IPS-11a (cell line): ENCODE measurements around the gene LRRC4C.

ENCODE experiments used
- H3K4me3 ChIP-seq: one replicate; pipeline ENCODE4 v1.5.1; 2013; ENCODE audit warnings: low read depth, low read length, control low read depth

Gene LRRC4C

DNA sequence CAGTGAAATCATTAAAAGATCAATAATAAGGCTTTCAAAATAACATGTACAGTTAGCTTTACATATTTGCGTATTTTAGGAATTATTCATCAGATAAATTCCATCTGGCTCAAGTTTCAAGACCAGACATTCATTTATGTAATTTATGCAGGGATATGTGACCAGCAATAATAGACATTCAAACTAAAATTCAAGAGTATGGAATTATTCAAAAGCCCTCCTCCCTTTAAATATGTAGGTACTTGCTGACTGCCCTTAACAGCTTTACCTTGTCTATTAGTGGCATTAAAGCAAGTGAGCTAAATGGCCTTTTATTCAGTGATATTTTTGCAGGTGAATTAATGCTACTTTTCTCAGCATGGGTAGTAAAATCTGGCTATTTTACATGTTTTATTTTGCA, 126.1 kb downstream of the LRRC4C start:
- no peak overlapping the region for H3K4me3 ChIP-seq

DNA sequence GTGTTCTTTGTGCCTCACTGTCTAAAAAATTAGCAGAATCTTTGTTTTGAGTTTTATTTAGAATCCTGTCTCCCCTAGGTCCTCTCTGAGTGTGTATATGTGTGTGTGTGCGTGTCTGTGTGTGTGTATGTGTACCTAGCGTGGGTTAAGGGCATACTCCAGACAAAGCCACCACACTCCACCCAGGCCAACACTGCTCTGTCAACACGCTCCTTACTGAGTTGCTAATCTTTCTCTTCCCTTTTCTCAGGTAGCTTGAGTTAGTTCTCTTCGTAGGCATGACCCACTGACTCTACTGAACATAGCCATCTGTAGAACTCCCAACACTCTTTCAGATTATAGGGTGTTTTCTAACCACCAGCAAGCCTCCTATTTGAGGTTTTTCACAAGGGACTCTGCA, 131.1 kb downstream of the LRRC4C start:
- no peak overlapping the region for H3K4me3 ChIP-seq

DNA sequence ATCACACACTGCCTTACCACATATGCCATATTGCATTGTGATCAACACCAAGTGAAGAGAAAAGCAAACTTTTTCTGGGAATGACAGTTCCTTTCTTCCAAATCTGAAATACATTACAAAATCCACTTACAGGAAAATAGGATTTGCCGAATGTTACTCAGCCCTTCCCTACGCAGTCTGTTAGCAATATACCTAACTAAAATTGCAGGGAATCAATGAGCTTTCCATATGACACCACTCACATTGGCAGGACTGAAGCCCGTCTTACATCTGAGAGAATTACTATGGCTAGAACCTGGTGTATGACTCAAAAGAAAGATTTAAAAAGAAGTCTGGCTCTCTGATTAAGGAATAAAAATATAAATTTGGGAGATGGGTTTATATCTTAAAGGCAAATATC, 136.0 kb downstream of the LRRC4C start:
- H3K4me3 ChIP-seq = no peak overlapping the region

DNA sequence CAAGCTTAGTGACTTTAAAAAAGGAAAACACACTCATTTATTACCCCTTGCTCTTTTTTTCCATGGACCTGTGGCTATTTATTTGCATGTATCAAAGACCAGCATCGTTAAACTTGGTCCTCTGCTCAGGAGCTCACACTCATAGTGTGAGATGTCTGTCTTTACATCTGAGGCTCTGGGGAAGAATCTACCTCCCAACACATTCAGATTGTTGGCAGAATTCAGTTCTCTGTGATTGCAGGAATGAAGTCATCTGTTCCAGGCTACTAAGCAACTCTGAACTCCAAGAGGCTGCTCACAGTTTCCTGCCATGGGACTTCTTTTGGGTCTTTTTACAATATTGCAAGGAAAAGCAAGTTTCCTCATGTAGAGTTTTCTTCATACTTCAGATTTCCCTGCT, 138.8 kb downstream of the LRRC4C start:
- H3K4me3 ChIP-seq = no peak overlapping the region

- H3K4me3 ChIP-seq = no peak overlapping the region
Measured at GRCh38 chr11:41320238-41320637, 139.2 kb downstream of the LRRC4C start.

DNA sequence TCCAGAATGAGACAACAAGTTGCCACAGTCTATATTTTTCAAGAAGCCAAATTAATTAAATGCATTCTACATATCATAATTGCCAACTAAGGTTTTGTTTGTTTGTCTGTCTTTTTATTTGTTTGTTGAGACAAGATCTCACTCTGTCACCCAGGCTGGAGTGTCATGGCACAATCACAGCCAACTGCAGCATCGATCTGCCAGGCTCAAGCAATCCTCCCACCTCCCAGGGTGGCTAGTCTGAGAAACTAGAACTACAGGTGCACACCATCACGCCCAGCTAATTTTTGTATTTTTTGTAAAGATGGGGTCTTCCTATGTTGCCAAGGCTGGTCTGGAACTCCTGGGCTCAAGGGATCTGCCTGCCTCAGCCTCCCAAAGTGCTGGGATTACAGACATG, 140.0 kb downstream of the LRRC4C start:
- no peak overlapping the region for H3K4me3 ChIP-seq

- H3K4me3 ChIP-seq = no peak overlapping the region
Measured at GRCh38 chr11:41316751-41317150, 142.7 kb downstream of the LRRC4C start.

DNA sequence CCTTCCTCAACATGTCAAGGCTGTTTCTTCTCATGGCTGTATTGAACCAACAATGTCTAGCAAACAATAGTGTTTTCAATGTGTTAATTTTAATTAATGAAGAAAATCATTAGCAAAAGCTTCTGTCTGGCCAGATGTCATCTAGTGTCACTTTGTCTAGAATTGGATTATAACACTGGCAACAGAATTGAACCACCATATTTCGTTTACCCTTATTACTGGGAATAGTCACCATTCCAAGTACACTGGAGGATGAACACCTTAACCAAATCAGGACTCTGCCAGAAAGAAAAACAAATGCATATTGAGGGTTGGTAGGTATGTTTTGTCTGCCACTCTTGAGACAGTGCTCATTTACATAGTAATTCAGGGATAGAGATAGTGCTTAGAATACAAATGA, 146.2 kb downstream of the LRRC4C start:
- H3K4me3 ChIP-seq = no peak overlapping the region

DNA sequence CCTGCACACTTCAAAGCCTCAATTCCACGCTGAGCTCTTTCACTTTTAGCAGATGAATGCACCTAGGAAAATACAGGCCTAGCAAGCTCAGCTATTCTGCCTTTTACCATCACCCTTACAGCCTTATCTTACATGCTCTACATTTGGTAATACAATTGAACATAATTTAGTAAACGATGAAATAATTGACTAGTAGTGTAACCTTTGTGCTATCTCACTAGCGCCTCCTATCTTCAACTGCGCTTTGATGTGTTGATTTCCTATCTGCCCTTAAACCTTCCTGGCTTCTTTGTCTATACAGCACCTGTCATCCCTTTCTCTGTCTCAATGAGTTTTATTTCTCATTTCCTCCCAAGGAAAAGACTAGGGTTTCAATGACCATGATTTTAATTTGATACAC, 149.7 kb downstream of the LRRC4C start:
- no peak overlapping the region for H3K4me3 ChIP-seq

GRCh38 chr11:41309111-41309522, 150.3 kb downstream of the LRRC4C start:
- H3K4me3 ChIP-seq = no peak overlapping the region

GRCh38 chr11:41308286-41308685, 151.2 kb downstream of the LRRC4C start:
- no peak overlapping the region for H3K4me3 ChIP-seq

DNA sequence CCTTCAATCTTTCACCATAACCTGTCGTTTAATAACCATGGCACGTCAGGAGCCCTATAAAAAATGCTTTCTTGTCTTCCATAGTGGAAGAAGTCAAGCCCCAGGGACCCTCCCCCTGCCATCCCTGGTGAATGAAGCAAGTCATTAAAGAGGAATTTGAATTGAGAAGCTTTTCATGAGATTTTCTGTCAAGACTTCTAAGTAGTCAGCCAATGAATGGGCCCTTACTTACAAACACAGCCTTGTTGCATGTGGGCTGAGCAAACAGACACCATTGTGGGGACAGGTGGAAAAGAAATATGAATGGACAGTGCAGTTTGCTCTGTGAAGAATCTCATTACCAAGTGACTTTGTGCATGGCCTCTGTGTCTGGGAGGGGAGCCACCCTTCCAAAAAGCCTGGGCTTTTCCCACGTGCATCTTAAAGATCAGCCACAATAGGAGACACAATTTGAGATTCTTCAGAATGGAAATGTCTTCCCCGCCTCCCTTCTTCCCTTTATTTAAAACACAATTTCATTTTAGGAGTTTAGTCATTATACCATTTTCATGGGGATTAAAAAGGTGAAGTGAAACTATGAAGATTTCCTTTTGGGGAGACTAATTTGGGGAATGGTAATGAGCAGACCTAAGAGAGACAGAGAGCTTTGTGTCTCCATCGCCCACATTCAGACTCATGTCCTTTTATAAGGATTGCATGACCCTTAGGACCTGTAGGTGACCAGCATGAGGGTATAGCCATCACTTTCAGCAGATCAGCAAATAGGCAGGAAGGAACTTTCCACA, 152.0 kb downstream of the LRRC4C start:
- no peak overlapping the region for H3K4me3 ChIP-seq

GRCh38 chr11:41306431-41306830, 153.0 kb downstream of the LRRC4C start:
- no peak overlapping the region for H3K4me3 ChIP-seq

GRCh38 chr11:41301023-41301422, 158.4 kb downstream of the LRRC4C start:
- no peak overlapping the region for H3K4me3 ChIP-seq

GRCh38 chr11:41289408-41289807, 170.0 kb downstream of the LRRC4C start:
- no peak overlapping the region for H3K4me3 ChIP-seq

- H3K4me3 ChIP-seq = no peak overlapping the region
Measured at GRCh38 chr11:41286751-41287150, 172.7 kb downstream of the LRRC4C start.

- H3K4me3 ChIP-seq = no peak overlapping the region
Measured at GRCh38 chr11:41284354-41284753, 175.1 kb downstream of the LRRC4C start.

DNA sequence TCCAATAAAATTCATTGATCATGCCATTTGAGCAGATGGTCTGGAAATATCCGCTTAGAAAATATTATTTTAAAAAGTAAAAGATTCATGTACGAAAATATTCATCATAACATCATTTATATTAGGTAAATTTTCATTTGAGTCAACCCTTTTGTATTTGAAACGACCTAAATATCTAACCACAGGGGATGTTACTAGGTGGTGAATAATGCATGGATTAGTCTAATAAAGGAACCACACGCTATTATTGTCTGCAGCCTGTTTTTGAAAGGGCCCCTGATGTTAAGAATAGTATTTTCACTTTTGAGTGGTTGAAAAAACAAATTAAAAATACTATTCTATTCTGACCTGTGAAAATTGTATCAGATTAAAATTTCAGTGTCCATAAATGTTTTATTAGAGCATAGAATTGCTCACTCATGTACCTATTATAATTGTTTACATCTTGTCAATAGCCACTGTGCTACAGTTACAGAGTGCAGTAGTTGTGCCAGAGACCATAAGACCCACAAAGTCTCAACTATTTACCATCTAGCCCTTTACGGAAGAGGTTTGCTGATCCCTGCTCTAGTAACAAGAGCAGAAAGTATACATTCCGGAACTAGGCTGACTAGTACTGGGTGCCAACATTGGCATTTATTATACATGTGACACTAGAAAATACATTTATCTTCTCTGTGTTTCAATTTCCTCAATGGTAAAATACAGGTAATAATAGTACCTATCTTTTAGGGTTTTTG, 176.1 kb downstream of the LRRC4C start:
- no peak overlapping the region for H3K4me3 ChIP-seq

- no peak overlapping the region for H3K4me3 ChIP-seq
Measured at GRCh38 chr11:41282395-41282794, 177.1 kb downstream of the LRRC4C start.

- no peak overlapping the region for H3K4me3 ChIP-seq
Measured at GRCh38 chr11:41281131-41281742, 178.2 kb downstream of the LRRC4C start.

GRCh38 chr11:41274831-41275230, 184.6 kb downstream of the LRRC4C start:
- no peak overlapping the region for H3K4me3 ChIP-seq

DNA sequence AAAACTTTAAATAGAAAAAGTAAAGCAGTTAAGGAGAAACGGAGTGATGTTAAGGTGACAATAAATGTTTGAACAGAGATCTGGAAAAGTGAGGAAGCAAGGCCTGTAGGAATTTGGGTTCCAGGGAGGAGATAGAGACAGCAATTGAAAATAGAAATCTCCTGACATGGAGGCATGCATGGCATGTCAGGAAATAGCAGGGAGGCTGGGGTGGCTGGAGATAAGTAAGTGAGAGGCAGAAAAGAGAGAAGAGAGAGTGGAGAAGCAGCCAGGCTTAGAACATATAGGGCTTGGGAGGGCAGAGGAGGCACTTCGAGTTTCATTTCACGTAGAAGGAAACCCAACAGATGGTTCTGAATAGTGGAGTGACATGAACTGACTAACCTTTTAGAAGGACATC, 185.5 kb downstream of the LRRC4C start:
- H3K4me3 ChIP-seq = no peak overlapping the region
